M059J (cell line): ENCODE data around the gene CYP2B6. TPM values are rescaled to one million over a fixed set of nuclear protein-coding genes. Genes with fewer than 3 reads are reported as not detected.
"Not testable (repeated sequence)": the region's sequence is repeated elsewhere in the genome, so short reads cannot be mapped to it uniquely, and the experiment has no call there.

Experiments
- DNase-seq: peaks from one replicate; pipeline ENCODE4 v3.0.0-alpha.2; 2012; ENCODE audit warnings: low read depth
- total RNA-seq: library from RNA; depleted of rRNA; stranded (reverse); fragments of >200 nt; shearing (Covaris generic); gene quantifications from 2 replicates; pipeline ENCODE4 v1.2.3, GENCODE V29; 2014; rRNA removed

CYP2B6 gene
- total RNA-seq: not detected in 2 replicates

- DNase-seq: no peak
These were observed at the start of gene CYP2B6 for GRCh38 chr19:40990972-40991381. Gene CYP2B6, plus strand, starts transcription at chr19:40991282. Its CDS starts 24 bp downstream, at chr19:40991306.

GRCh38 chr19:40941481-40942219 is 49.4 kb upstream of the CYP2B6 start:
- no peak for DNase-seq

- DNase-seq: no peak
These were observed 45.4 kb upstream of the CYP2B6 start for GRCh38 chr19:40945645-40946044.

- no peak for DNase-seq
These were observed 44.0 kb upstream of the CYP2B6 start for GRCh38 chr19:40947114-40947513.

- no peak for DNase-seq
These were observed 43.5 kb upstream of the CYP2B6 start for GRCh38 chr19:40947573-40947972.

GRCh38 chr19:40948580-40949299 is 42.3 kb upstream of the CYP2B6 start:
- no peak for DNase-seq

- DNase-seq: no peak
These were observed 36.5 kb upstream of the CYP2B6 start for GRCh38 chr19:40954573-40954972.

- no peak for DNase-seq
These were observed 31.7 kb upstream of the CYP2B6 start for GRCh38 chr19:40959338-40959737.

GRCh38 chr19:40960062-40960685 is 30.9 kb upstream of the CYP2B6 start:
- no peak for DNase-seq

GRCh38 chr19:40960780-40961179 is 30.3 kb upstream of the CYP2B6 start:
- no peak for DNase-seq

- DNase-seq: peak; percentile 95
These were observed 28.6 kb upstream of the CYP2B6 start for GRCh38 chr19:40962460-40962961.

GRCh38 chr19:40964361-40964760 is 26.7 kb upstream of the CYP2B6 start:
- DNase-seq: not testable (repeated sequence)

- DNase-seq: not testable (repeated sequence)
These were observed 25.7 kb upstream of the CYP2B6 start for GRCh38 chr19:40965351-40965750.

- DNase-seq: not testable (repeated sequence)
These were observed 24.5 kb upstream of the CYP2B6 start for GRCh38 chr19:40966591-40966990.

- not testable (repeated sequence) for DNase-seq
These were observed 23.0 kb upstream of the CYP2B6 start for GRCh38 chr19:40968065-40968464.

GRCh38 chr19:40969721-40970120 is 21.4 kb upstream of the CYP2B6 start:
- DNase-seq: not testable (repeated sequence)

- DNase-seq: not testable (repeated sequence)
These were observed 20.4 kb upstream of the CYP2B6 start for GRCh38 chr19:40970396-40971345.

GRCh38 chr19:40974633-40975037 is 16.4 kb upstream of the CYP2B6 start:
- DNase-seq: peak; percentile 64

GRCh38 chr19:40976134-40976533 is 14.9 kb upstream of the CYP2B6 start:
- DNase-seq: no peak

GRCh38 chr19:40976724-40977123 is 14.4 kb upstream of the CYP2B6 start:
- DNase-seq: no peak

GRCh38 chr19:40979759-40980158 is 11.3 kb upstream of the CYP2B6 start:
- DNase-seq: not testable (repeated sequence)
